SK-N-SH (cell line): ENCODE results near the gene KDSR. TPM values are rescaled to one million over a fixed set of nuclear protein-coding genes. Genes with fewer than 3 reads are reported as not detected.

Experiments
- CTCF ChIA-PET: fragments of 300-600, 350-600 bp; formaldehyde crosslinking; extraction: SDS; loops from one replicate; lab custom pipeline; 2021; lab: Yijun Ruan, JAX
- POLR2A ChIA-PET: fragments of 350-600 bp; sonication (Branson Sonifier 250); formaldehyde crosslinking; extraction: SDS; loops from one replicate; lab custom pipeline; 2020; ENCODE audit warnings: antibody characterized with exemption, inconsistent platforms; lab: Yijun Ruan, JAX
- DNase-seq: peaks from one replicate; pipeline ENCODE4 v3.0.0; 2012
- H2AFZ ChIP-seq: fragments of 200-600 bp; sonication (generic); 2 replicates; pipeline ENCODE4 v1.8.1; 2016; ENCODE audit warnings: antibody characterized with exemption, mild to moderate bottlenecking, low read depth
- H3F3A ChIP-seq: fragments of 200-600 bp; sonication (generic); replicated peaks from 2 replicates; pipeline ENCODE3; 2016; ENCODE audit warnings: antibody characterized with exemption, mild to moderate bottlenecking; ENCODE audit not compliant: insufficient read depth
- H3K27ac ChIP-seq, 2 experiments: fragments of 200-500 bp in 1 of 2; fragments of 200-600 bp in 1 of 2; sonication (Bioruptor generic) in 1 of 2; sonication (generic), shearing (Covaris generic) in 1 of 2; 2 replicates each; pipeline versions ENCODE4 v1.5.1 to v1.6.1; 2014 to 2016; ENCODE audit warnings: low read depth in 2 of 2, inconsistent platforms in 1 of 2, low read length in 1 of 2, mild to moderate bottlenecking in 1 of 2, mixed read lengths in 1 of 2
- H3K27me3 ChIP-seq: fragments of 200-600 bp; sonication (generic), shearing (Covaris generic); 2 replicates; pipeline ENCODE4 v1.6.1; 2016; ENCODE audit warnings: mixed run types; ENCODE audit not compliant: insufficient read depth
- H3K36me3 ChIP-seq, 2 experiments: fragments of 200-500 bp in 1 of 2; fragments of 200-600 bp in 1 of 2; sonication (Bioruptor generic) in 1 of 2; sonication (generic) in 1 of 2; replicated peaks in 1 of 2; 2 replicates each; pipeline versions ENCODE3 to v1.5.1; 2014 to 2016; ENCODE audit warnings: low read length in 1 of 2, mild to moderate bottlenecking in 1 of 2; ENCODE audit not compliant: insufficient read depth in 2 of 2, control insufficient read depth in 1 of 2
- H3K4me1 ChIP-seq, 2 experiments: fragments of 200-500 bp in 1 of 2; fragments of 200-600 bp in 1 of 2; sonication (Bioruptor generic) in 1 of 2; sonication (generic), shearing (Covaris generic) in 1 of 2; 2 replicates each; pipeline versions ENCODE4 v1.5.1 to v1.6.1; 2014 to 2016; ENCODE audit warnings: low read depth in 1 of 2, low read length in 1 of 2, mixed run types in 1 of 2; ENCODE audit not compliant: insufficient read depth in 2 of 2, control insufficient read depth in 1 of 2
- H3K4me2 ChIP-seq: fragments of 200-600 bp; sonication (generic), shearing (Covaris generic); 2 replicates; pipeline ENCODE4 v1.6.1; 2017; ENCODE audit warnings: mixed run types
- H3K4me3 ChIP-seq, 2 experiments: fragments of 200-500 bp in 1 of 2; fragments of 200-600 bp in 1 of 2; sonication (Bioruptor generic) in 1 of 2; sonication (generic), shearing (Covaris generic) in 1 of 2; 2 replicates each; pipeline versions ENCODE4 v1.5.1 to v1.8.1; 2014 to 2016; ENCODE audit warnings: low read depth in 2 of 2, inconsistent platforms in 1 of 2, low read length in 1 of 2, mild to moderate bottlenecking in 1 of 2, mixed read lengths in 1 of 2, moderate library complexity in 1 of 2
- H3K79me2 ChIP-seq: fragments of 200-600 bp; sonication (generic); 2 replicates; pipeline ENCODE4 v1.8.1; 2017; ENCODE audit warnings: mild to moderate bottlenecking; ENCODE audit not compliant: insufficient read depth
- H3K9ac ChIP-seq: fragments of 200-600 bp; sonication (generic); 2 replicates; pipeline ENCODE4 v1.6.1; 2017; ENCODE audit warnings: mixed run types
- H3K9me2 ChIP-seq: fragments of 200-600 bp; sonication (generic); 2 replicates; pipeline ENCODE4 v1.6.1; 2017; ENCODE audit warnings: mixed run types
- H3K9me3 ChIP-seq: fragments of 200-600 bp; sonication (generic); 2 replicates; pipeline ENCODE4 v1.6.1; 2017; ENCODE audit warnings: mixed run types, mild to moderate bottlenecking, moderate library complexity
- H4K20me1 ChIP-seq: fragments of 200-600 bp; sonication (generic); 2 replicates; pipeline ENCODE4 v1.6.1; 2017; ENCODE audit warnings: mild to moderate bottlenecking, mixed run types; ENCODE audit not compliant: insufficient read depth
- CHD2 ChIP-seq: fragments of 150-350 bp; IDR thresholded peaks from 2 replicates; pipeline ENCODE4 v1.6.1; 2018; ENCODE audit warnings: low read length; ENCODE audit not compliant: partially characterized antibody
- ELF1 ChIP-seq: IDR thresholded peaks from 2 replicates; pipeline ENCODE4 v1.4.0; 2012
- EP300 ChIP-seq, 2 experiments: IDR thresholded peaks; 2 replicates each; pipeline versions ENCODE4 v1.4.0 to v1.6.1; 2012; ENCODE audit warnings: borderline replicate concordance in 1 of 2, low read depth in 1 of 2, low read length in 1 of 2
- EZH2phosphoT487 ChIP-seq: fragments of 200-600 bp; sonication (generic); IDR thresholded peaks from 2 replicates; pipeline ENCODE4 v1.6.1; 2017; ENCODE audit warnings: low read depth, mixed run types, mild to moderate bottlenecking, antibody characterized with exemption, moderate library complexity, borderline replicate concordance
- FOXJ3 ChIP-seq: sonication (generic); formaldehyde crosslinking; IDR thresholded peaks from 2 replicates; pipeline ENCODE4 v1.5.1; 2020; ENCODE audit warnings: mild to moderate bottlenecking, missing genetic modification reagents
- FOXM1 ChIP-seq: IDR thresholded peaks from 2 replicates; pipeline ENCODE4 v1.4.0; 2012; ENCODE audit warnings: low read depth, mild to moderate bottlenecking
- GABPA ChIP-seq: IDR thresholded peaks from 2 replicates; pipeline ENCODE4 v1.4.0; 2012; ENCODE audit warnings: low read depth, mild to moderate bottlenecking
- JUND ChIP-seq: IDR thresholded peaks from 2 replicates; pipeline ENCODE4 v1.4.0; 2012
- MEF2A ChIP-seq: IDR thresholded peaks from 2 replicates; pipeline ENCODE4 v1.4.0; 2012; ENCODE audit warnings: low read depth, borderline replicate concordance
- MXI1 ChIP-seq: IDR thresholded peaks from 2 replicates; pipeline ENCODE4 v1.6.1; 2012; ENCODE audit warnings: mild to moderate bottlenecking, low read depth, low read length, improper control_type of control experiment
- NFIC ChIP-seq: IDR thresholded peaks from 2 replicates; pipeline ENCODE4 v1.4.0; 2012; ENCODE audit warnings: borderline replicate concordance
- NRF1 ChIP-seq: IDR thresholded peaks from 2 replicates; pipeline ENCODE4 v1.6.1; 2012; ENCODE audit warnings: low read depth, mild to moderate bottlenecking, low read length
- RAD21 ChIP-seq: IDR thresholded peaks from 2 replicates; pipeline ENCODE4 v1.6.1; 2012; ENCODE audit warnings: mild to moderate bottlenecking, low read length
- RCOR1 ChIP-seq: fragments of 150-350 bp; IDR thresholded peaks from 2 replicates; pipeline ENCODE4 v1.6.1; 2017; ENCODE audit warnings: antibody characterized with exemption, low read length
- RFX5 ChIP-seq: IDR thresholded peaks from 2 replicates; pipeline ENCODE4 v1.6.1; 2012; ENCODE audit warnings: mild to moderate bottlenecking, improper control_type of control experiment, low read length
- RXRA ChIP-seq: IDR thresholded peaks from 2 replicates; pipeline ENCODE4 v1.4.0; 2012; ENCODE audit warnings: low read depth, mild to moderate bottlenecking, borderline replicate concordance
- TCF12 ChIP-seq: IDR thresholded peaks from 2 replicates; pipeline ENCODE4 v1.4.0; 2012
- TEAD4 ChIP-seq: IDR thresholded peaks from 2 replicates; pipeline ENCODE4 v1.4.0; 2012; ENCODE audit warnings: mild to moderate bottlenecking, borderline replicate concordance; ENCODE audit not compliant: insufficient read depth
- WGBS: methylation state at CpG from one replicate; pipeline ENCODE4 v1.1.6; 2017; ENCODE audit warnings: low lambda C conversion rate; 5-methylcytosine and 5-hydroxymethylcytosine counted together
- polyA plus RNA-seq, 3 experiments: library from polyadenylated mRNA; depleted of rRNA; stranded (reverse); fragments of >200 nt; gene quantifications; 2 replicates each; pipeline ENCODE4 v1.2.3, GENCODE V29; 2012
- TF ChIP-seq, protein P1 (sequence below): IDR thresholded peaks from 2 replicates; pipeline ENCODE4; 2012
- TF ChIP-seq, protein P2 (sequence below): IDR thresholded peaks from 2 replicates; pipeline ENCODE4 v1.4.0; 2012; ENCODE audit warnings: low read depth
- TF ChIP-seq, protein P3 (sequence below): fragments of 200-600 bp; sonication (generic); IDR thresholded peaks from 2 replicates; pipeline ENCODE4 v1.6.1; 2017; ENCODE audit warnings: antibody characterized with exemption, mild to moderate bottlenecking, moderate library complexity

The KDSR gene
- polyA plus RNA-seq, 1 of the 3 experiments (the other 2 are of a cell fraction), result 22.3 TPM

DNA sequence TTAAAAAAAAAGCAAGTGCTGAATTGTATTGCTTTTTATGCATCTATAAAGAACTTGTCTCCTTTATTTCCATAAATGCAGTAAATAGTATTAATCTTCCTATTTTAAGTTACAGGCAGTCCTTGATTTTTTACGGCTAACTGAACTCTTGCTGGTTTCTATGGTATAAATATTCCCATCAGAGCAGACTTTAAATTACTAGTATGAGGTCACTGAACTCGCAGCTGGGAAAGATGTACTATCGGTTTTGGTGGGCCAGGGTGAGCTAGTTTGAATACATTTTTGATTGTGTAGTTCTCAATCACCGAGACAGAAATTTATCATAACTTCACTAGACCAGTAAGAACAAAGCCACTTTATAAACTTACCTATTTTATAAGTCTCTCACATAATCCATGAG is 20.9 kb upstream of the KDSR start (continued):
- TF ChIP-seq CHD2 (no peak), JUND (no peak), RFX5 (no peak)

DNA sequence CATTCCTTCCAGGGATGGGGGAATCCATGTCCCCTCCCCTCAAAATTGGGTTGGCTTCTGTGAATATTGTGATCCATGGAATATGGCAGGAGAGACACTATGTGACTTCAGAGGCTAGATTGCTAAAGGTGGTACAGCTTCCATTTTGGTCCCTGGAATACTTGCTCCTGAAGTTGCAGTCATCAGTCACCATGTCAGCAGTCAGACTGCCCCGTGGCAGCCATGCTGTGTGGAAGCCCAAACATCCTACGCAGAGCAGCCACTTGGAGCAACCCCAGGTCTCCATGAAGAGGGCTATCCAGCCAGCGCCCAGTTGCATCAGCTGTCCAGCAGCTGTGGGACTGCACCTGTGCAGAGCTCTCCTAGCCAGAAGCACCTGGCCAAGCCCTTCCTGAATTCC is 15.8 kb upstream of the KDSR start:
- H3K4me1 ChIP-seq, result peaks cover 0 to 18% of the 10 kb centered on the region in 2 experiments; a peak in 1 of 4 replicates
- H2AFZ ChIP-seq, result no peak overlapping the region
- no peaks in the 10 kb centered on the region for H3K79me2 ChIP-seq
- no peak for DNase-seq
- 90% methylated on average over 2 of the region's 3 CpGs for WGBS
- H3K9me3 ChIP-seq, result no peaks in the 10 kb centered on the region
- H4K20me1 ChIP-seq, result no peaks in the 10 kb centered on the region
- ChIA-PET CTCF (no interaction called here), POLR2A (no interaction called here)
- H3K36me3 ChIP-seq, result peaks cover 11 to 33% of the 10 kb centered on the region in 2 experiments
- no peak overlapping the region for H3K9ac ChIP-seq
- no peak overlapping the region for H3K27ac ChIP-seq
- H3K4me3 ChIP-seq, result no peak overlapping the region
- TF ChIP-seq EP300 (IDR thresholded peaks at IDR 0.05; ENCODE audit: borderline replicate concordance in 1 of 2, low read depth in 1 of 2, low read length in 1 of 2) (no peak), FOXJ3 (no peak), ELF1 (no peak), MXI1 (no peak), TEAD4 (no peak), TCF12 (no peak), MEF2A (no peak), FOXM1 (no peak), RAD21 (no peak), RFX5 (no peak), RXRA (no peak), GABPA (no peak), NRF1 (no peak)
- TF ChIP-seq, protein P1, sequence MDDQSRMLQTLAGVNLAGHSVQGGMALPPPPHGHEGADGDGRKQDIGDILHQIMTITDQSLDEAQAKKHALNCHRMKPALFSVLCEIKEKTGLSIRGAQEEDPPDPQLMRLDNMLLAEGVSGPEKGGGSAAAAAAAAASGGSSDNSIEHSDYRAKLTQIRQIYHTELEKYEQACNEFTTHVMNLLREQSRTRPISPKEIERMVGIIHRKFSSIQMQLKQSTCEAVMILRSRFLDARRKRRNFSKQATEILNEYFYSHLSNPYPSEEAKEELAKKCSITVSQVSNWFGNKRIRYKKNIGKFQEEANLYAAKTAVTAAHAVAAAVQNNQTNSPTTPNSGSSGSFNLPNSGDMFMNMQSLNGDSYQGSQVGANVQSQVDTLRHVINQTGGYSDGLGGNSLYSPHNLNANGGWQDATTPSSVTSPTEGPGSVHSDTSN, result no peak
- TF ChIP-seq, protein P2, sequence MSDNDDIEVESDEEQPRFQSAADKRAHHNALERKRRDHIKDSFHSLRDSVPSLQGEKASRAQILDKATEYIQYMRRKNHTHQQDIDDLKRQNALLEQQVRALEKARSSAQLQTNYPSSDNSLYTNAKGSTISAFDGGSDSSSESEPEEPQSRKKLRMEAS, result no peak
- no peaks in the 10 kb centered on the region for H3K27me3 ChIP-seq
- no peak overlapping the region for H3K4me2 ChIP-seq
- peaks cover 20% of the 10 kb centered on the region for H3F3A ChIP-seq
- no peaks in the 10 kb centered on the region for H3K9me2 ChIP-seq

DNA sequence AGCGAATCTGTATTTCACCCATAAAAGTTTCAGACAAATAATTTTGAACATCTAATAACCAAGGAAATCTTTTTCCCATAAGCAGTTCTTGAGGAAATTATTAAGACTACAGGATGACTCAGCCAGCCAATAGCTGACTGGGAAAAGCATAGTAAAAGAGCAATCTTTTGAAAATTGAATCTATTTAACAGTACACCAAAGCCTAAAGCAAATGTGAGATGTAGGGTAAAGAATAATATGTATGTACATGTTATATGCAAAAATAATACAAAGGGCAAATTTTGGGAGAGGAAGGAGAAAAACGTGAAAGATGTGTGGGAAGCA is 12.6 kb upstream of the KDSR start:
- peaks cover 20% of the 10 kb centered on the region for H3F3A ChIP-seq
- H3K9me3 ChIP-seq, result no peaks in the 10 kb centered on the region
- ChIA-PET POLR2A (no interaction called here), CTCF (no interaction called here)
- DNase-seq, result no peak
- H2AFZ ChIP-seq, result peak overlapping the region; percentile 75; the same call in 1 of the 2 replicates
- H3K4me2 ChIP-seq, result peak overlapping the region; percentile 50
- H3K4me1 ChIP-seq, result peaks cover 0 to 18% of the 10 kb centered on the region in 2 experiments; a peak in 1 of 4 replicates
- H3K9ac ChIP-seq, result no peak overlapping the region
- WGBS, result 70% methylated on average over 2 of the region's 2 CpGs
- TF ChIP-seq NRF1 (no peak), MEF2A (no peak), EZH2phosphoT487 (no peak), RAD21 (no peak), FOXM1 (no peak), RCOR1 (no peak), NFIC (no peak), GABPA (no peak)
- TF ChIP-seq, protein P3, sequence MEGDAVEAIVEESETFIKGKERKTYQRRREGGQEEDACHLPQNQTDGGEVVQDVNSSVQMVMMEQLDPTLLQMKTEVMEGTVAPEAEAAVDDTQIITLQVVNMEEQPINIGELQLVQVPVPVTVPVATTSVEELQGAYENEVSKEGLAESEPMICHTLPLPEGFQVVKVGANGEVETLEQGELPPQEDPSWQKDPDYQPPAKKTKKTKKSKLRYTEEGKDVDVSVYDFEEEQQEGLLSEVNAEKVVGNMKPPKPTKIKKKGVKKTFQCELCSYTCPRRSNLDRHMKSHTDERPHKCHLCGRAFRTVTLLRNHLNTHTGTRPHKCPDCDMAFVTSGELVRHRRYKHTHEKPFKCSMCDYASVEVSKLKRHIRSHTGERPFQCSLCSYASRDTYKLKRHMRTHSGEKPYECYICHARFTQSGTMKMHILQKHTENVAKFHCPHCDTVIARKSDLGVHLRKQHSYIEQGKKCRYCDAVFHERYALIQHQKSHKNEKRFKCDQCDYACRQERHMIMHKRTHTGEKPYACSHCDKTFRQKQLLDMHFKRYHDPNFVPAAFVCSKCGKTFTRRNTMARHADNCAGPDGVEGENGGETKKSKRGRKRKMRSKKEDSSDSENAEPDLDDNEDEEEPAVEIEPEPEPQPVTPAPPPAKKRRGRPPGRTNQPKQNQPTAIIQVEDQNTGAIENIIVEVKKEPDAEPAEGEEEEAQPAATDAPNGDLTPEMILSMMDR, result no peak
- no peaks in the 10 kb centered on the region for H4K20me1 ChIP-seq
- H3K9me2 ChIP-seq, result no peaks in the 10 kb centered on the region
- H3K36me3 ChIP-seq, result peaks cover 5 to 10% of the 10 kb centered on the region in 2 experiments
- no peaks in the 10 kb centered on the region for H3K79me2 ChIP-seq
- peak overlapping the region in 1 of 2 experiments; percentile 67; a peak in 2 of 4 replicates for H3K27ac ChIP-seq
- H3K27me3 ChIP-seq, result no peaks in the 10 kb centered on the region
- H3K4me3 ChIP-seq, result no peak overlapping the region
